ENCODE data around the gene DTX2.
"Not testable (repeated sequence)": the region's sequence is repeated elsewhere in the genome, so short reads cannot be mapped to it uniquely, and the experiment has no call there.

Gene DTX2

DNA sequence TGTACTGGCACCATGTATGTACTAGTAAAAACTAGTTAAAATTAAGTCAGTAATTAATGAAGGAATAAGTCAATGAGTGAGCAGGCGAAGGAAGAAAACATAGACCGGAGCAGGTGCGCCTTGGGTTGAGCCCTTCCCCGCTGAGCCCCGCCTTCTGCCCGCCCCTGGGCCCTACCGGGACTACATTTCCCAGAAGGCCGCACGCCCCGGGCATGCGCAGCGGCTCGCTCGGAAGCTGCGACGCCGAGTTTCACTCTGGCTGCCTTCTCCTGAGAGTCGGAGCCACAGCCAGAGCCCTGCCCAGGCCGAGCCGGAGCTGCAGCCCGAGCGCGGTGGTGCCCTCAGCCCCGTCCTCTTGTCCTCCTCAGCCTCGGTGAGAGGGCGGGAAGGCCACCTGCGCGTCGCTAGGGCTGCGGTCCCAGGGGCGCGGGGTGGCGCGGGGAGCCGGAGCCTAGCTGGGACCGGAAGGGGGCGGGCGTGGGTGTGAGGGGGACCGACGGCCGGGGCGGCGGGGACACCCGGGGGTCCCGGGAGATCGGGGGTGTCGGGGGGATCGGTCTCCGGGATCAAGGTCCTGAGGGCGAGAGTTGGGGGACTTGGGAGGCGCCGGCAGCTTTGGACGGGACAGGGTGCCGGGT lies at the start of gene DTX2:
DTX2 (plus strand) TSS at position 246 of the 638 bp plus-strand sequence. CDS start 18,801 bp downstream, outside the sequence.
- Histone ChIP-seq H3K4me3 (peak within 1 kb of the TSS; percentile 45 to 61 (median 57)), H3K27ac (peak within 1 kb of the TSS; percentile 39 to 92 (median 82))

DNA sequence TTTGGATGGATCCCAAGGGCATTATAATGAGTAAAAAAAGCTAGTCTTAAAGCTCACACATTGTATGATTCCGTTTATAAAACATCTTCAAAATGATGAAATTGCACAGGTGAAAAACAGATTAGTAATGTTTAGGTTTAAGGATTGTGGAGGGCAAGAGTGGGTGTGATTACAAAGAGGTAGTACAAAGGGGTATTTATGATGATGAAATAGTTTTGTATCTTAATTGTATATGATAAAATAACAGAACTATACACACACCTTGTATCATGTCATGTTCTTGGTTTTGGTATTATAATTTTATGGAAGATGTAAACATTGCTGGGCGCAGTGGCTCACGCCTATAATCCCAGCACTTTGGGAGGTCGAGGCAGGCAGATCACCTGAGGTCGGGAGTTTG lies 49.3 kb upstream of the DTX2 start:
- H3K4me3 ChIP-seq = no peak overlapping the region
- H3K27ac ChIP-seq = no peak overlapping the region

DNA sequence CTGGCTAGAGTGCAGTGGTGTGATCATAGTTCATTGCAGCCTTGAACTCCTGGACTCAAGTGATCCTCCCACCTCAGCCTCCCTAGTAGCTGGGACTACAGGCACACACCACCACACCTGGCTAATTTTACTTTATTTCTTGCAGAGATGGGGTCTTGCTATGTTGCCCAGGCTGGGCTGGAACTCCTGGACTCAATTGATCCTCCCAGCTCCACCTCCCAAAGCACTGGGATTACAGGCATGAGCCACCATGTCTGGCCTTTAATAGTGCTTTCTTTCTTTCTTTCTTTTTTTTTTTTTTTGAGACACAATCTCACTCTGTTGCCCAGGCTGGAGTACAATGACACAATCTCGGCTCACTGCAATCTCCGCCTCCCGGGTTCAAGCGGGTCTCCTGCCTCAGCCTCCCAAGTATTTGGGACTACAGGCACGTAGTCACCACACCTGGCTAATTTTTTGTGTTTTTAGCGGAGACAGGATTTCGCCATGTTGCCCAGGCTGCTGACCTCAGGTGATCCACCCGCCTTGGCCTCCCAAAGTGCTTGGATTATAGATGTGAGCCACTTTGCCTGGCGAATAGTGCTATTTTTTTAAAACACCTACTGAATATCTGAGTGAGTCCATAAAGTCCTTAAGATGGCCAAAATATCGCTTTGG lies 43.7 kb upstream of the DTX2 start:
- H3K4me3 ChIP-seq, H3K27ac ChIP-seq: not testable (repeated sequence)

DNA sequence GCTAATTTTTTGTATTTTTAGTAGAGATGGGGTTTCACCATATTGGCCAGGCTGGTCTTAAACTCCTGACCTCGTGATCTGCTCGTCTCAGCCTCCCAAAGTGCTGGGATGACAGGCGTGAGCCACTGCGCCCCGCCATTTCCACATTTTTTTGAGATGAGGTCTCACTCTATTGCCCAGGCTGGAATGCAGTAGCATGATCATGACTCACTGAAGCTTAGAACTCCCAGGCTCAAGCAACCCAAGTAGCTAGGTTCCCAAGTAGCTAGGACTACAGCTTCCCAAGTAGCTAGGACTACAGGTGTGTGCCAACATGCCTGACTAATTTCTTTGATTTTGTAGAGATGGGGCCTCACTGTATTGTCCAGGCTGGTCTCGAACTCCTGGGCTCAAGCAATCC lies 40.4 kb upstream of the DTX2 start:
- H3K4me3 ChIP-seq = not testable (repeated sequence)
- H3K27ac ChIP-seq = peak overlapping the region in 3 of 21 experiments; percentile 37 to 62 (median 58)

DNA sequence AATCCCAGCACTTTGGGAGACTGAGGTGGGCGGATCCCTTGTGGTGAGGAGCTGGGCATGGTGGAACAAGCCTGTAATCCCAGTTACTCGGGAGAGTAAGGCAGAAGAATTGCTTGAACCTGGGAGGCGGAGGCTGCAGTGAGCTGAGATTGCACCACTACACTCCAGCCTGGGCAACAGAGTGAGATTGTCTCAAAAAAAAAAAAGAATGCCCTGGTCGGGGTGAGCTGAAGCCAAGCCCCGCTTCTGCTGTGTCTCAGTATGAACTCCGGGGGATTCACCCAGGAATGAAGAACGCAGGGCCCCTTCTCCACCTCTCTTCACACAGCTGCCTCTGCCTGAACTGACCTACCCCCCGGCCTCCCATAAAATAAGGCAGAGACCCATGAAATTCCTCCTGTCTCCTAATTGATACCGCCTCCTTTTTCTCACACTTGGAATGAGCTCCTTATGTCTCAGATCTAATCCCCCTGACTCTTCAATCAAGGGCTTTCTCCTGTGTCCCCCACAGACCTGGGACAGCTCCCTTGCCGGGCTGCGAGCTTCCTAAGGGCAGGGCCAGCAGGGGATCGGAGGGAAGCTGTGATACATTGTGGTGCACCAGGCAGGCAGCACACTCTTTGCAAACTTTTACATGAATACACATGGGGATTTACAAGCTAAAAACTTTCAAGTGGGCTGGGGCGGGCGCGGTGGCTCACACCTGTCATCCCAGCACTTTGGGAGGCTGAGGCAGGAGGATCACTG lies 37.7 kb upstream of the DTX2 start:
- no peak overlapping the region for H3K4me3 ChIP-seq
- H3K27ac ChIP-seq = peak overlapping the region in 14 of 21 experiments; percentile 3 to 70 (median 50)

DNA sequence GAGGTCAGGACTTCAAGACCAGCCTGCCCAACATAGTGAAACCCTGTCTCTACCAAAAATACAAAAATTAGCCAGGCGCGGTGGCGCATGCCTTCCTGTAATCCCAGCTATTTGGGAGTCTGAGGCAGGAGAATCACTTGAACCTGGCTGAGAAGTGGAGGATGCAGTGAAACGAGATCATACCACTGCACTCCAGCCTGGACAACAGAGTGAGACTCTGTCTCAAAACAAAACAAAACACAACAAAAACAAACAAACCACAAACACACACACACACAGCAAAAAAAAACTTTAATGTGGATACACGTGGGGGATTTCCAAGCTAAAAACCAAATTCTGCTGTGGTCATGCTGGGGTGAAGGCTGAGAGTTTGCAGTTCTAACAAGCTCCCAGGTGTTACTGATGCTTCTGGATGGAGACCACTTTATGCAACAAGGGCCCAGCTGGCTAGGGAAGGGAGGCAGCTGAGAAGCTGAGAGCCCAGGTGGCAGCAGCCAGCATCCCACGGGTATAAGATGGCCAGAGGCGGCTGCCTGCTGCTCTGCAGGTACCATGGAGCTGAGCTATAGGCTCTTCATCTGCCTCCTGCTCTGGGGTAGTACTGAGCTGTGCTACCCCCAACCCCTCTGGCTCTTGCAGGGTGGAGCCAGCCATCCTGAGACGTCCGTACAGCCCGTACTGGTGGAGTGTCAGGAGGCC lies 36.9 kb upstream of the DTX2 start, which contains the start of gene ZP3:
ZP3 (plus strand) TSS at position 538 of the 699 bp plus-strand sequence; CDS start at position 553, 15 bp downstream.
- H3K4me3 ChIP-seq = no peak within 1 kb of the TSS
- H3K27ac ChIP-seq = peak within 1 kb of the TSS in 15 of 21 experiments; percentile 3 to 70 (median 45)

DNA sequence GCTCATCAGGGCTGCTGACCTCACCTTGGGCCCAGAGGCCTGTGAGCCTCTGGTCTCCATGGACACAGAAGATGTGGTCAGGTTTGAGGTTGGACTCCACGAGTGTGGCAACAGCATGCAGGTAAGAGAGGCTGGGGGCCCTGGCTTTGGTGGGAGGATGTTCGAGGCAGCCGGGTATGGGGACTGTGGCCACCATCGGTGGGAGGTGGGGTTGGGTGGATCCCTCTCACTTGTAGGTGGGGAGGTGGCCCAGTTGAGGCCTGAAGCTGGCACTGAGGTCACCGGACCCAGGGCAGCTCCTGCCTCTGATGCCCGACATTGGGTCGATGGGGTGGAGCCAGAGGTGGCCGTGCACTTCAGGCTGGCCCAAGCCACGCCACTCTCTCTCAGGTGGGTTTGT lies 36.4 kb upstream of the DTX2 start:
- peak overlapping the region in 1 of 21 experiments; percentile 35 for H3K27ac ChIP-seq
- no peak overlapping the region for H3K4me3 ChIP-seq

DNA sequence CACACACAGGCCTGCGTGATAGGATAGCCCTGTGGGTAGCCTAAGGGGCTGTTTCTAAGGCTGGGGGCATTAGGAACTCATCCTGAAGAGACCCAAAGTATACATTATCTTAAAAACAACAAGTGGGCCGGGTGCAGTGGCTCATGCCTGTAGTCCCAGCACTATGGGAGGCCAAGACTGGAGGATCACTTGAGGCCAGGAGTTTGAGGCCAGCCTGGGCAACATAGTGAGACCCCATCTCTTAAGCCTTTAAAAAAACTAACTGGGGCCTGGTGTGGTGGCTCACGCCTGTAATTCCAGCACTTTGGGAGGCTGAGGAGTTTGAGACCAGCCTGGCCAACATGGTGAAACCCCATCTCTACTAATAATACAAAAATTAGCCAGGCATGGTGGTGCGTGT lies 36.0 kb upstream of the DTX2 start:
- not testable (repeated sequence) for H3K27ac ChIP-seq, H3K4me3 ChIP-seq

DNA sequence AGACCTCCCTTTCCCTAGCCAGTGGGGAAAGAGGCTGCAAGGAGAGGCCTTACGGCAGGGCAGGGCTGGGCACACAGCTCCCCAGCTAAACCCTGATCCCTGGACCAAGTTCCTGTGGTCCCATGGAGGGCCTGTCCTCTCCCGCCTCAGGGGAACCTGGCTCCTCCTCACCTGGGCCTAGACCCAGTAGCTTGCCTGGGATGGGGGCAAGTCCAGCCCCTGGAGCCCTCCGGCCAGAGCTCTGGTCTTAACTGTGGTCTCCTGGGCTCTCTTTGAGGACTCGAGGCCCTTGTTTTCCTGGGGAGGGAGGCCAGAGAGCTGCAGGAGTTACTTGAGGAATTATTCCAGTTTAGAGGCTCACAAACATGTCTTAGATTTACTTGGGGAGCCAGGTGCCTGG lies 35.3 kb upstream of the DTX2 start:
- Histone ChIP-seq H3K27ac (no peak overlapping the region), H3K4me3 (no peak overlapping the region)

DNA sequence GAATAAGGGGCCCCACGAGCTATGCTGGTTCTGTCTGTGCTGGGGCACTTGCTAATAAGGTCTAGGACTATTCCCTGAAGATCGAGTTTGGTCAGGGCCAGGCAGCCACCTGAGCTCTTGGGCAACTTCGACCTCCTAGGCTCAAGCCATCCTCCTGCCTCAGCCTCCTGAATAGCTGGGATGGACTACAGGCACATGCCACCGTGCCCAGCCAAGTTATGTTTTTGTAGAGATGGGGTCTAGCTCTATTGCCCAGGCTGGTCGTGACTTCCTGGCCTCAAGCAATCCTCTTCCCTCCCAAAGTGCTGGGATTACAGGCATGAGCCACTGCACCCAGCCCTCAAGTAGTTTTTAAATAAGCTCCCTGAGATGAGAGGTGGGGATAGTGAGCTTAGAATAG lies 33.9 kb upstream of the DTX2 start:
- Histone ChIP-seq H3K4me3 (no peak overlapping the region), H3K27ac (no peak overlapping the region)

DNA sequence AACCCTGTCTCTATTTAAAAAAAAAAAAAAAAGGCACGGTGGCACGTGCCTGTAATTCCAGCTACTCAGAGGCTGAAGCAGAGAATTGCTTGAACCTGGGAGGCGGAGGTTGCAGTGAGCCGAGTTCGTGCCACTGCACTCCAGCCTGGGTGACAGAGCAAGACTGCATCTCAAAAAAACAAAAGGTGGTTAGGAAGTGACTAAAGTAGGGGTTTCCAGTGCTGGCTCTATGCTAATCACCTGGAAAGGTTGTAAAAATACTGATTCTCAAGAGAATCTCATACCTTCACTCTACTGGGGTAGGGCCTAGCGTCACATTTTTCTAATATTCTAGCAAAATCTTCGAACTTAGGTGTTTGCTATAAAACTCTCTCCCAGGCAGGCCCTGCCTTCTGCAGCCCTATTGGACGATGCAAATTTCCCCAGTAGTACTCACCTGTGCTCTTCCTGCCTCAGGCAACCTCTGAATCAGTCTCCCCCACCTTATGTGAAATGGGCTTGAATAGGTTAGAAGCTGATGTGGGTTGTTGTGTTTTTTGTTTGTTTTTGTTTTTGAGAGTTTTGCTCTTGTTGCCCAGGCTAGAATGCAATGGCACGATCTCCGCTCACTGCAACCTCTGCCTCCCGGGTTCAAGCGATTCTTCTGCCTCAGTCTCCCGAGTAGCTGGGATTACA lies 33.2 kb upstream of the DTX2 start:
- H3K4me3 ChIP-seq = no peak overlapping the region
- no peak overlapping the region for H3K27ac ChIP-seq

DNA sequence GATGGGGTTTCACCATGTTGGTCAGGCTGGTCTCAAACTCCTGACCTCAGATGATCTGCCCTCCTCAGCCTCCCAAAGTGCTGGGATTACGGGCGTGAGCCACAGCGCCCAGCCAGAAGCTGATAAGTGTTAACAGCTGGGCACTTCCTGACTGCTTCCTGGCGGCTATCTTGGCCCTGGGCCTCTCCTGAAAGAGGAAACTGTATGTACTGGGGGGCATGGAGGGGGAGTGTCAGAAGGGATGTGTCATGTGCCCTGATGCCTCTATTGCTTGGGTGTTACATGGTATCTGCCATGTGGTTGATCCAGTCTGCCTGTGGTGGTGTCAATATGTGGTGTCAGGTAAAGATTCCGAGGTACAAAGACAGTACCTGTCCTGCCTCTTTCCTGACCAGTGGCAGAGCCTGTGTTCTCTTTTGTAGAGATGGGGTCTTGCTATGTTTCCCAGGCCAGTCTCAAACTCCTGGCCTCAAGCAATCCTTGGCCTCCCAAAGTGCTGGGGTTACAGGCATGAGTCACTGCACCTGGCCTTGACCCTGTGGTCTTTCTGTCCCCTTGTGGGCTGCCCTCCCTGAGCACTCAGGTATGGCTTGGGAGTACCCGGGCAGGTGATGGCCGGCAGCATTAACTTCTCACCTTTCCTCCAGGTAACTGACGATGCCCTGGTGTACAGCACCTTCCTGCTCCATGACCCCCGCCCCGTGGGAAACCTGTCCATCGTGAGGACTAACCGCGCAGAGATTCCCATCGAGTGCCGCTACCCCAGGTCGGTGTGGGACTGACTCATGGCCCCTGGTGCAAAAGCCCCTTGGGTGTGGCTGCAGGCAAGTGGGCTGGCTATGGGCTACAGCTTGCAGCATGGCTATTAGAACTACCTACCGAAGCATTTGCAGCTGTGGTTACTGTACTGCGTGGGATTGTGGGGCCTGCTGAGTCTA lies 32.4 kb upstream of the DTX2 start:
- Histone ChIP-seq H3K4me3 (no peak overlapping the region), H3K27ac (no peak overlapping the region)

DNA sequence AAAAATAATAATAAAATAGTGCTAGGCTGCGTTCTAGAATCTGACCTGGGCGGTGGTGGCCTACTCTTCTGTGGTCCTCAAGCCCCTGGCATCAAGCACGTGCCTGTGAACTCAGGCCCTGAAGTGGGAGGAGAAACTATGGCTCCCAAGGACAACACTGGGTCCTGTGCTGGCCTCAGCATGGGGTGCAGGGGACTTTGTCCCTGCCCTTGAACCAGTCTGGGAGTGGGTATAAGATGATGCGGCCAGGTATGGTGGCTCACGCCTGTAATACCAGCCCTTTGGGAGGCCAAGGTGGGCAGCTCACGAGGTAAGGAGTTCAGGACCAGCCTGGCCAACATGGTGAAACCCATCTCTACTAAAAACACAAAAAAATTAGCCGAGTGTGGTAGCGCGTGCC lies 31.3 kb upstream of the DTX2 start:
- Histone ChIP-seq H3K4me3 (no peak overlapping the region), H3K27ac (no peak overlapping the region)

DNA sequence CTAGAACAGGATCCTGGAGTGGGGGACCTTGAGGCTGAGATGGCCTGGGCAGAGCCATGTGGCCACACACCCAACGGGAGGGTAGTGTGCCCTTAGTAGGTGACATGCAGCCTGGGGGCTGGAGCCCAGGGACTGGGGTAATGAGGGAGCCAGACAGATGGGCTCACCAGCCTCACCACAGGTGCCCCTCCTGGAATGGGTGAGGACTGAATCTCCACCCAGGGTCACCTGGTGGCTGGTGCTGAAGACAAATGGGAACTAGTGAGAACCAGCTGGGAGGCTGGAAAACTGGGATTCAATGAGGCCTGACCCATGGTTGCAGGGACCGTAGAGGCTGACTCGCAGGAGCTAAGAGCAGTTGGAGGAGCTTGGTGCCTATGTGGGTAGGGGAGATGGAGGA lies 30.7 kb upstream of the DTX2 start:
- Histone ChIP-seq H3K4me3 (no peak overlapping the region), H3K27ac (no peak overlapping the region)

DNA sequence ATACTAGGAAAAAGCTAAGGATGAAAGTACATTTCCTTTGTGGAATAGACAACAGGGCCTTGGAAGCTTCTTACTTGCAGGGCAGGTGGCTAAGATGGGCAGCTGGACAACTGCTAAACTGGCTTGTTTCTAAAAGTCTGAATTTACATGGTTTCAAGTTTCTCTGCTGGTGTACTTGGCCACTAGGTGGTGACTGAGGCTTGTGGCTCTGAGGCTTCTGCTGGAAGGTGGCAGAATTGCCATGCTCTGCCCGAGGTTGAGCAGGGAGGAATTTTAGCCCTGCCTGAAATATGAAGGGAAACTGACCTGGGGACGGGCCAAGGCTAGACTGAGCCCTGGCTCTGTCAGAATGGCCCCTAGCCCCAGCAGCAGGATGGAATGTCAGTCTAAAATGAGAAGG lies 23.6 kb upstream of the DTX2 start:
- not testable (repeated sequence) for H3K4me3 ChIP-seq
- H3K27ac ChIP-seq = peak overlapping the region in 2 of 21 experiments; percentile 17 to 48

DNA sequence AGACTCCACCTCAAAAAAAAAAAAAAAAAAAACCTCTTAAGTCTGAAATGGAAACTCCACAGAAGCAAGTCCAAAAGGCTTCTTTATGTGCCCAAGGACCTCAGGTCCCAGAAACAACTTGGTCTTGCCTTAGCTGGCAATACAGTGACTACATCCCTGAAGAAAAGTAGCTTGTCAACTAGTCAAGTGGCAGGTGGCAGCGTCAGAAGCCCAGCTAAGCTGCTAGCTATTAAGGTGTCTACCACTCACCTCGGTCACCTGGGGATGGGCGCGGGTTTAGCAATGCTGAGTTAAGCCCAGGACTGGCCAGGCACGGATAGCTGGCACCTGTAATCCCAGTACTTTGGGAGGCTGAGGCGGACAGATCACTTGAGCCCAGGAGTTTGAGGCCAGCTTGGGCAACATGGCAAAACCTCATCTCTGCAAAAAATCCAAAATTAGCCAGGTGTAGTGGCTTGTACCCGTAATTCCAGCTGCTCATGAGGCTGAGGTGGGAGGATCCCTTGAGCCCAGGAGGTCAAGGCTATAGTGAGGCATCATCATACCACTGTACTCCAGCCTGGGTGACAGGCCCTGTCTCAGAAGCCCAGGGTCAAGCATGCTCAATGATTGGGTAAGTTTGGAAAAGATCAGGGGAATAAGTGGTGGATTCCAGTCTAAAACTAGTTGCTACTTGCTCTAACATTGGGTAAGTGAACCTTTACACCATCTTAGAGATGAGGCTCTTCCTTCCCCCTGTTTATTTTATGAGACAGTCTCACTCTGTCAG lies 22.2 kb upstream of the DTX2 start:
- H3K27ac ChIP-seq = not testable (repeated sequence)

DNA sequence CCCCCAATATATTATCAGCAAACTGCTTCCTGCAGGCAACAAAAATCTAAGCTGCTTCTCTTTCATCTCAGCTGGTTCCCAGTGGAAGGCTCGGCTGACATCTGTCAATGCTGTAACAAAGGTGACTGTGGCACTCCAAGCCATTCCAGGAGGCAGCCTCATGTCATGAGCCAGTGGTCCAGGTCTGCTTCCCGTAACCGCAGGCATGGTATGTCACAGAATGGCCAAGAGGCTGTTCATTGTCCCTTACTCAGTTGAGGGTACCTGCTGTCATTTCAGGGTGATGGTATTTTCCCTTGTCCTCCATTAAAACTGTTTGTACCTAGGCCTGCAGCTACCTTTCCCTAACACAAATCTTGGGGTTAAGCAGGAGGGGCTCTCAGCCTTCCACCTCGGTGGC lies 21.1 kb upstream of the DTX2 start:
- not testable (repeated sequence) for H3K27ac ChIP-seq, H3K4me3 ChIP-seq

More for the DNA sequence above, 22.2 kb upstream of the DTX2 start:
- H3K4me3 ChIP-seq = not testable (repeated sequence)

DNA sequence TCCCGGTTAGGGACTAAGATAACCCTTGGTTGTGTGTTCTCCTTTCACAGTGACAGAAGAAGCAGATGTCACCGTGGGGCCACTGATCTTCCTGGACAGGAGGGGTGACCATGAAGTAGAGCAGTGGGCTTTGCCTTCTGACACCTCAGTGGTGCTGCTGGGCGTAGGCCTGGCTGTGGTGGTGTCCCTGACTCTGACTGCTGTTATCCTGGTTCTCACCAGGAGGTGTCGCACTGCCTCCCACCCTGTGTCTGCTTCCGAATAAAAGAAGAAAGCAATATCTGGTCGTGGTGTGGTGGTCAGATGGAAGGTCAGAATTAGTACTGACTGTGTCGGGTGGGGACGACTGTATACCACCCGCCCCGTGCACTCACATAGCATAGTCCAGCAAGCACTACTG lies 19.7 kb upstream of the DTX2 start:
- not testable (repeated sequence) for H3K27ac ChIP-seq, H3K4me3 ChIP-seq
